ENCODE measurements around the gene ECM2.

Gene ECM2

GRCh38 chr9:92484563-92484962 is 51.2 kb downstream of the ECM2 start:
- peaks cover 2% of the 10 kb centered on the region; the same call in 1 of the 2 replicates for H3K4me1 ChIP-seq (ENCODE audit: control insufficient read depth, insufficient read depth, low read length)
- no peak overlapping the region for H3K4me3 ChIP-seq (ENCODE audit: low read length)
- H3K9me3 ChIP-seq (ENCODE audit: control insufficient read depth, insufficient read depth, low read length), result no peaks in the 10 kb centered on the region
- no peak for DNase-seq (ENCODE audit: low read depth, low spot score)
- no peaks in the 10 kb centered on the region for H3K27me3 ChIP-seq (ENCODE audit: control insufficient read depth, insufficient read depth, low read length)
- H3K36me3 ChIP-seq (ENCODE audit: control insufficient read depth, insufficient read depth, low read length), result no peaks in the 10 kb centered on the region
- no peak overlapping the region for H3K27ac ChIP-seq (ENCODE audit: low read length)
- WGBS (ENCODE audit: insufficient coverage, insufficient read length), result no CpG with 5 or more reads among the region's 3 CpGs

- Histone ChIP-seq H3K27me3 (ENCODE audit: control insufficient read depth, insufficient read depth, low read length) (no peaks in the 10 kb centered on the region), H3K9me3 (ENCODE audit: control insufficient read depth, insufficient read depth, low read length) (no peaks in the 10 kb centered on the region), H3K36me3 (ENCODE audit: control insufficient read depth, insufficient read depth, low read length) (no peaks in the 10 kb centered on the region), H3K4me1 (ENCODE audit: control insufficient read depth, insufficient read depth, low read length) (peaks cover 2% of the 10 kb centered on the region; the same call in 1 of the 2 replicates), H3K27ac (ENCODE audit: low read length) (no peak overlapping the region), H3K4me3 (ENCODE audit: low read length) (no peak overlapping the region)
- no CpG with 5 or more reads among the region's 5 CpGs for WGBS (ENCODE audit: insufficient coverage, insufficient read length)
- DNase-seq (ENCODE audit: low read depth, low spot score), result no peak
Observed at GRCh38 chr9:92483627-92484545, 51.9 kb downstream of the ECM2 start.

GRCh38 chr9:92482805-92483204 is 53.0 kb downstream of the ECM2 start:
- no peak for DNase-seq (ENCODE audit: low read depth, low spot score)
- Histone ChIP-seq H3K4me3 (ENCODE audit: low read length) (no peak overlapping the region), H3K27ac (ENCODE audit: low read length) (no peak overlapping the region), H3K9me3 (ENCODE audit: control insufficient read depth, insufficient read depth, low read length) (no peaks in the 10 kb centered on the region), H3K27me3 (ENCODE audit: control insufficient read depth, insufficient read depth, low read length) (no peaks in the 10 kb centered on the region), H3K4me1 (ENCODE audit: control insufficient read depth, insufficient read depth, low read length) (peaks cover 2% of the 10 kb centered on the region; the same call in 1 of the 2 replicates), H3K36me3 (ENCODE audit: control insufficient read depth, insufficient read depth, low read length) (no peaks in the 10 kb centered on the region)

DNA sequence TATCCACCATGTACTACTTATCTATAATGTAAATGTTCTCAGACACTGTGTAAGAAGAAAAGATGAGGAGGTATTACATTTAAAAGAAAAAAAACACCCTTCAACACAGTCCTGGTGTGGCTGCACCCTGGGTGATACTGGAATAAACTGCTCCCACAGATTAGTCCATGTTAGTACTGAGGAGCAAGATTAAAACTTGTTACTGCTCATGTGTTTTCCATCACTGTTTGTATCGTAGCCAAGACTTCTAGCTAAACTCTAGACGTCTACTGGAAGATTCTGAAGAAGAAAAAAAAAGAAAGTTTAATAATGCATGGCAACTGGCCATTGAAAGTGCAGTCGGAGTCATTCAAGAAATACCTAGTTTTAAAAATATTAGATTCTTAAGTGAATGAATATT is 53.5 kb downstream of the ECM2 start, which contains the start of gene ASPN:
ASPN (minus strand) TSS at position 178 of the 400 bp plus-strand sequence.
- Histone ChIP-seq H3K27me3 (ENCODE audit: control insufficient read depth, insufficient read depth, low read length) (no peaks in the 10 kb centered on the region), H3K27ac (ENCODE audit: low read length) (no peak within 1 kb of the TSS), H3K4me1 (ENCODE audit: control insufficient read depth, insufficient read depth, low read length) (peaks cover 2% of the 10 kb centered on the region; the same call in 1 of the 2 replicates), H3K4me3 (ENCODE audit: low read length) (no peak within 1 kb of the TSS), H3K36me3 (ENCODE audit: control insufficient read depth, insufficient read depth, low read length) (no peaks in the 10 kb centered on the region), H3K9me3 (ENCODE audit: control insufficient read depth, insufficient read depth, low read length) (no peaks in the 10 kb centered on the region)
- WGBS (ENCODE audit: insufficient coverage, insufficient read length), result no CpG with 5 or more reads among the region's 3 CpGs
- no peak for DNase-seq (ENCODE audit: low read depth, low spot score)

DNA sequence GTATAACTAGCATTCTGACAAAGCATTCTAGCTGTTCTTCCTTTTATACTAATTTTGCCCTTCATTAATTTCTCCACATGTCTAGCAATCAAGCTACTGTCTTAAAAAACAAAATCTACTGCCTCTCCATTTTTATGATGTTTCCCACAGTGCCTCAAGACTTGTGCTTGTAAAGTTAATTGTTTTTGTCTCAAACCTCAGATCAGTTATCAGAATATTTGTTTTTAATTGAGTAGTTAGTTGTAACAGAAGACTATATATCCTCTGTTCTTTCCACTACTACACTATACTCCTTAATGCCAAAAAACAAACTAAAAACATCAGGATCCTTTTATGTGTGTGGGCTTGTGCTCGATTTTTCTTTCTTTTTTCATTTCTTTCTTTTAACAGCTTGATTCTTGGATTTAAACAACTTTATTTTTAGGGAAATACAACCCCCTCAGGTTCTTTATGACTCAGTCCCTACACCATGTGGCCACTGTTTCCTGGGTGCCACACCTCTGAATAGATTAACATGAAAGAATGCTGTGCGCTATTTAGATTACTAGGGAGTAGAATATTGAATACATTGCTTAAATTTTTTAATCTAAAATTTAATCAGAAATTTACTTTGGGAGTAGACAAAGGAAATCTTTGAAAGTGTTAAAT is 54.7 kb downstream of the ECM2 start:
- H3K27ac ChIP-seq (ENCODE audit: low read length), result no peak overlapping the region

GRCh38 chr9:92480291-92480771 is 55.5 kb downstream of the ECM2 start:
- H3K36me3 ChIP-seq (ENCODE audit: control insufficient read depth, insufficient read depth, low read length), result no peaks in the 10 kb centered on the region
- no peak overlapping the region for H3K27ac ChIP-seq (ENCODE audit: low read length)
- no peak overlapping the region for H3K4me3 ChIP-seq (ENCODE audit: low read length)
- DNase-seq (ENCODE audit: low read depth, low spot score), result no peak
- no peaks in the 10 kb centered on the region for H3K27me3 ChIP-seq (ENCODE audit: control insufficient read depth, insufficient read depth, low read length)
- no peaks in the 10 kb centered on the region for H3K9me3 ChIP-seq (ENCODE audit: control insufficient read depth, insufficient read depth, low read length)
- WGBS (ENCODE audit: insufficient coverage, insufficient read length), result no CpG with 5 or more reads among the region's 2 CpGs
- peaks cover 2% of the 10 kb centered on the region; the same call in 1 of the 2 replicates for H3K4me1 ChIP-seq (ENCODE audit: control insufficient read depth, insufficient read depth, low read length)

More for the DNA sequence above, 54.7 kb downstream of the ECM2 start:
- DNase-seq (ENCODE audit: low read depth, low spot score), result no peak
- H3K4me3 ChIP-seq (ENCODE audit: low read length), result no peak overlapping the region
- no peaks in the 10 kb centered on the region for H3K27me3 ChIP-seq (ENCODE audit: control insufficient read depth, insufficient read depth, low read length)
- H3K36me3 ChIP-seq (ENCODE audit: control insufficient read depth, insufficient read depth, low read length), result no peaks in the 10 kb centered on the region
- no CpG with 5 or more reads among the region's 2 CpGs for WGBS (ENCODE audit: insufficient coverage, insufficient read length)
- H3K9me3 ChIP-seq (ENCODE audit: control insufficient read depth, insufficient read depth, low read length), result no peaks in the 10 kb centered on the region
- H3K4me1 ChIP-seq (ENCODE audit: control insufficient read depth, insufficient read depth, low read length), result peaks cover 2% of the 10 kb centered on the region; the same call in 1 of the 2 replicates

DNA sequence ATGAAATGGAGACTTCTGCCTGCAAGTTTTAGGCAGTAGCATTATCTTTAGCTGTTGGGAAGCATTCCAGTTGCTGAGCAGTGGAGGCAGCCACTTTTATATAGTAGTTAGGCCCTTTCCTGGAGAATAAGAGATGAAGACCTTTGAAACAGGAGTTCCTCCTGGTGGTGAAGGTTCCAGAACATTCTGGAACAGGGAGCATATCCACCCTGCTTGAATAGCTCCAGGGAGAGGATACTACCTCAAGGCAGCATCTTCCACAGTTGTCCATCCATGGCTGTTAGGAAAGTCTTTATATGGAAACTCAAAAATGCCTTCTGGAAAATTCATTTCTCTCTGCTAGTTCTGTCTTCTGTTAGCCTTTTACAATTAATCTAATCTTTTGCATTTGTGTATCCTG is 56.4 kb downstream of the ECM2 start:
- Histone ChIP-seq H3K27ac (ENCODE audit: low read length) (no peak overlapping the region), H3K9me3 (ENCODE audit: control insufficient read depth, insufficient read depth, low read length) (no peaks in the 10 kb centered on the region), H3K36me3 (ENCODE audit: control insufficient read depth, insufficient read depth, low read length) (no peaks in the 10 kb centered on the region), H3K27me3 (ENCODE audit: control insufficient read depth, insufficient read depth, low read length) (no peaks in the 10 kb centered on the region), H3K4me1 (ENCODE audit: control insufficient read depth, insufficient read depth, low read length) (peaks cover 2% of the 10 kb centered on the region; the same call in 1 of the 2 replicates), H3K4me3 (ENCODE audit: low read length) (no peak overlapping the region)
- no peak for DNase-seq (ENCODE audit: low read depth, low spot score)

GRCh38 chr9:92478783-92479182 is 57.0 kb downstream of the ECM2 start:
- no CpG with 5 or more reads among the region's 7 CpGs for WGBS (ENCODE audit: insufficient coverage, insufficient read length)
- H3K4me1 ChIP-seq (ENCODE audit: control insufficient read depth, insufficient read depth, low read length), result peaks cover 2% of the 10 kb centered on the region; the same call in 1 of the 2 replicates
- H3K9me3 ChIP-seq (ENCODE audit: control insufficient read depth, insufficient read depth, low read length), result no peaks in the 10 kb centered on the region
- no peaks in the 10 kb centered on the region for H3K27me3 ChIP-seq (ENCODE audit: control insufficient read depth, insufficient read depth, low read length)
- DNase-seq (ENCODE audit: low read depth, low spot score), result no peak
- H3K36me3 ChIP-seq (ENCODE audit: control insufficient read depth, insufficient read depth, low read length), result no peaks in the 10 kb centered on the region
- H3K4me3 ChIP-seq (ENCODE audit: low read length), result no peak overlapping the region
- no peak overlapping the region for H3K27ac ChIP-seq (ENCODE audit: low read length)

- DNase-seq (ENCODE audit: low read depth, low spot score), result no peak
- Histone ChIP-seq H3K27ac (ENCODE audit: low read length) (no peak overlapping the region), H3K4me1 (ENCODE audit: control insufficient read depth, insufficient read depth, low read length) (peaks cover 2% of the 10 kb centered on the region; the same call in 1 of the 2 replicates), H3K4me3 (ENCODE audit: low read length) (no peak overlapping the region), H3K36me3 (ENCODE audit: control insufficient read depth, insufficient read depth, low read length) (no peaks in the 10 kb centered on the region), H3K27me3 (ENCODE audit: control insufficient read depth, insufficient read depth, low read length) (no peaks in the 10 kb centered on the region), H3K9me3 (ENCODE audit: control insufficient read depth, insufficient read depth, low read length) (no peaks in the 10 kb centered on the region)
- no CpG with 5 or more reads among the region's 1 CpG for WGBS (ENCODE audit: insufficient coverage, insufficient read length)
Observed at GRCh38 chr9:92476962-92477361, 58.8 kb downstream of the ECM2 start.

DNA sequence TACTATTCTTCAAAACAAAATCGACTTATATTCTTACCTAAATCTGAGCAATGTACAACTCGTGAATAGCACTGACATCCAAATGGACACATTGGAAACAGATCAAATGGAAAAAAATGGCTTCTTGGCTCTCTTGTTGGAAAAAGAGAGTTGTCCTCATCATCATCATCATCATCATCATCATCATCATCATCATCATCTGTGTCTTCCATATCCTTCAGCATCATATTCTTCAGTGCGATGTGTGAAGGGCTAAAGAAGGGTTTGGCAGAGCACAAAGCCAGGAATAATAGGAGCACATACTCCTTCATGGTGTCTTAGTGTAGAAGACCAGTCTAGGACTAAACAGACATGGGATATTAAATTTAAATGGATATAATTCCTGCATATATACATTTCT is 61.2 kb downstream of the ECM2 start:
- Histone ChIP-seq H3K9me3 (ENCODE audit: control insufficient read depth, insufficient read depth, low read length) (no peaks in the 10 kb centered on the region), H3K4me3 (ENCODE audit: low read length) (no peak overlapping the region), H3K4me1 (ENCODE audit: control insufficient read depth, insufficient read depth, low read length) (no peaks in the 10 kb centered on the region), H3K27ac (ENCODE audit: low read length) (no peak overlapping the region), H3K36me3 (ENCODE audit: control insufficient read depth, insufficient read depth, low read length) (no peaks in the 10 kb centered on the region), H3K27me3 (ENCODE audit: control insufficient read depth, insufficient read depth, low read length) (no peaks in the 10 kb centered on the region)
- DNase-seq (ENCODE audit: low read depth, low spot score), result no peak
- 100% methylated on average over 1 of the region's 3 CpGs for WGBS (ENCODE audit: insufficient coverage, insufficient read length)

Measured in iPS DF 6.9 (cell line).